GM23248 (cell line): ENCODE measurements around the gene HDAC4.

Experiments
- EZH2 ChIP-seq: fragments of 200-600 bp; sonication (generic); IDR thresholded peaks from 2 replicates; pipeline ENCODE4 v1.6.1; 2018; ENCODE audit warnings: antibody characterized with exemption, mild to moderate bottlenecking; ENCODE audit not compliant: insufficient read depth, poor library complexity, severe bottlenecking
- EZH2phosphoT487 ChIP-seq: fragments of 200-600 bp; sonication (generic); IDR thresholded peaks from 2 replicates; pipeline ENCODE4 v1.6.1; 2018; ENCODE audit warnings: antibody characterized with exemption, moderate library complexity, mild to moderate bottlenecking, low read depth; ENCODE audit not compliant: insufficient read depth

GRCh38 chr2:239046822-239047221, 354.0 kb downstream of the HDAC4 start:
- TF ChIP-seq EZH2 (no peak), EZH2phosphoT487 (no peak)
